GM19372 (cell line): ENCODE results near the gene RCOR3.

ENCODE experiments used
- ATAC-seq: cut with Tn5 transposase; IDR thresholded peaks from one replicate; pipeline ENCODE4 v1.9.1; 2021; ENCODE audit warnings: mild to moderate bottlenecking, low read depth, moderate library complexity; ENCODE audit not compliant: unreplicated experiment

Gene RCOR3

DNA sequence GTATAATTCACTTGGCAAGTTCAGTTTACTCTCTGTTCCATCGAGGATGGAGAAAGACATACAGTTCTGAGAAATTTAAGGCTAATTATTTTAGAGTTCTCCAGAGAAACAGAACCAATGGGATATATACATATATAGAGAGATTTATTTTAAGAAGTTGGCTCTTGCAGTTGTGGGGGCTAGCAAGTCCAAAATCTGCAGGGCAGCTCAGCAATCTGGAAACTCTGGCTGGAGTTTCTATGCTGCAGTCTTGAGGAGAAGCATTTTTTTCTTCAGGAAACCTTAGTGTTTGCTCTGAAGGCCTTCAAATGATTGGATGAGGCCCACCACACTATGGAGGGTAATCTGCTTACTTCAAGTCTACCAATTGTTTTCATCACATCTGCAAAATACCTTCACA is 102.0 kb downstream of the RCOR3 start:
- ATAC-seq = no peak
